SU-DHL-6 (cell line): ENCODE measurements around the gene FRMD3.

Experiments used
- H2AFZ ChIP-seq: fragments of 200-600 bp; sonication (generic); 2 replicates; pipeline ENCODE4 v1.6.1; 2014; ENCODE audit warnings: low read depth, mild to moderate bottlenecking, moderate library complexity, mixed read lengths, antibody characterized with exemption, low read length; ENCODE audit not compliant: severe bottlenecking
- H3F3A ChIP-seq: fragments of 200-600 bp; shearing (Covaris generic); 2 replicates; pipeline ENCODE4 v1.6.0; 2016; ENCODE audit warnings: antibody characterized with exemption, mild to moderate bottlenecking; ENCODE audit not compliant: insufficient read depth
- H3K27ac ChIP-seq: fragments of 200-600 bp; sonication (generic); 2 replicates; pipeline ENCODE4 v1.5.1; 2016; ENCODE audit warnings: low read depth, mild to moderate bottlenecking, low read length, moderate library complexity, mixed read lengths
- H3K27me3 ChIP-seq: fragments of 200-600 bp; sonication (generic), shearing (Covaris generic); 2 replicates; pipeline ENCODE4 v1.6.0; 2014; ENCODE audit warnings: mild to moderate bottlenecking, low read length
- H3K36me3 ChIP-seq: fragments of 200-600 bp; sonication (generic); 2 replicates; pipeline ENCODE4 v1.6.1; 2014; ENCODE audit warnings: mild to moderate bottlenecking, low read length, mixed read lengths
- H3K4me2 ChIP-seq: fragments of 300-600, 200-600 bp; shearing (Covaris generic), sonication (generic); 2 replicates; pipeline ENCODE4 v1.6.0; 2014; ENCODE audit warnings: low read length, low read depth, mild to moderate bottlenecking; ENCODE audit not compliant: poor library complexity, severe bottlenecking
- H3K4me3 ChIP-seq: fragments of 200-600 bp; sonication (generic); 2 replicates; pipeline ENCODE4 v1.5.1; 2014; ENCODE audit warnings: antibody characterized with exemption, low read length, mild to moderate bottlenecking, mixed read lengths; ENCODE audit not compliant: insufficient read depth, poor library complexity, severe bottlenecking
- H3K79me2 ChIP-seq: fragments of 200-600 bp; sonication (generic); 2 replicates; pipeline ENCODE4 v1.6.1; 2014; ENCODE audit warnings: mild to moderate bottlenecking, low read length, moderate library complexity; ENCODE audit not compliant: insufficient read depth
- H3K9ac ChIP-seq: fragments of 200-600 bp; sonication (generic); 2 replicates; pipeline ENCODE4 v1.7.0; 2014; ENCODE audit warnings: mild to moderate bottlenecking, low read length
- H3K9me2 ChIP-seq: fragments of 200-600 bp; sonication (generic); replicated peaks from 2 replicates; pipeline ENCODE4 v1.6.1; 2014; ENCODE audit warnings: low read length; ENCODE audit not compliant: insufficient read depth
- H3K9me3 ChIP-seq: fragments of 200-600 bp; sonication (generic); 2 replicates; pipeline ENCODE4 v1.6.1; 2014; ENCODE audit warnings: low read length, mixed read lengths; ENCODE audit not compliant: insufficient read depth
- H4K20me1 ChIP-seq: fragments of 200-600 bp; sonication (generic); 2 replicates; pipeline ENCODE4 v1.6.1; 2014; ENCODE audit warnings: low read depth, mild to moderate bottlenecking, antibody characterized with exemption, low read length, moderate library complexity, mixed read lengths
- EZH2phosphoT487 ChIP-seq: fragments of 200-600 bp; sonication (generic), shearing (Covaris generic); conservative IDR thresholded peaks from 2 replicates; pipeline ENCODE4 v1.6.1; 2018; ENCODE audit warnings: mild to moderate bottlenecking, antibody characterized with exemption, low read length, moderate library complexity, mixed read lengths
- TF ChIP-seq, protein P1 (sequence below): fragments of 200-600 bp; sonication (generic); IDR thresholded peaks from one replicate; pipeline ENCODE4 v1.5.1; 2017; ENCODE audit warnings: antibody characterized with exemption, mild to moderate bottlenecking, low read length, moderate library complexity; ENCODE audit not compliant: insufficient read depth, poor library complexity, severe bottlenecking

The FRMD3 gene

DNA sequence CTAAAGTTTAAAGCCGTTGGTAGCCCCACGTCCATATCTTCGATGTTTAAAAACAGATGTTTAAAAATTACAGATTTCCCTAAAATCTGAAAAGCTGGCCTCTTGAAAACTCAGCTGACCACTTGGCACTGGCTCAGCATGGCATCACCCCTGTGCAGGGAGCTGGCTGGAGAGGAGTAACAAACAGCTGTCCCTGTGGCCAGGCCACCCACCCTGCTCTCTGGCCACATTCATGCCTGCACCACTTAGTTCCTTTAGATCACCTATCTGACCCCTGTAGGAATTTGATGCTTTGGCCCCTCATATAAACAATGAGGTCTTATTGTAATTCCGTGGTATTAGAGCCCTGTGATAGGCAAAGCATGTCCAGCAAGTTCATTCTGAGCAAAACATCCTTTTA lies 107.5 kb downstream of the FRMD3 start:
- no peaks in the 10 kb centered on the region for H3K27me3 ChIP-seq
- H3K9ac ChIP-seq, result no peak overlapping the region
- no peaks in the 10 kb centered on the region for H3K36me3 ChIP-seq
- H3K9me3 ChIP-seq, result no peaks in the 10 kb centered on the region
- no peak overlapping the region for H3K4me3 ChIP-seq
- H2AFZ ChIP-seq, result no peak overlapping the region
- H3K27ac ChIP-seq, result no peak overlapping the region
- no peak for TF ChIP-seq EZH2phosphoT487
- TF ChIP-seq, protein P1, sequence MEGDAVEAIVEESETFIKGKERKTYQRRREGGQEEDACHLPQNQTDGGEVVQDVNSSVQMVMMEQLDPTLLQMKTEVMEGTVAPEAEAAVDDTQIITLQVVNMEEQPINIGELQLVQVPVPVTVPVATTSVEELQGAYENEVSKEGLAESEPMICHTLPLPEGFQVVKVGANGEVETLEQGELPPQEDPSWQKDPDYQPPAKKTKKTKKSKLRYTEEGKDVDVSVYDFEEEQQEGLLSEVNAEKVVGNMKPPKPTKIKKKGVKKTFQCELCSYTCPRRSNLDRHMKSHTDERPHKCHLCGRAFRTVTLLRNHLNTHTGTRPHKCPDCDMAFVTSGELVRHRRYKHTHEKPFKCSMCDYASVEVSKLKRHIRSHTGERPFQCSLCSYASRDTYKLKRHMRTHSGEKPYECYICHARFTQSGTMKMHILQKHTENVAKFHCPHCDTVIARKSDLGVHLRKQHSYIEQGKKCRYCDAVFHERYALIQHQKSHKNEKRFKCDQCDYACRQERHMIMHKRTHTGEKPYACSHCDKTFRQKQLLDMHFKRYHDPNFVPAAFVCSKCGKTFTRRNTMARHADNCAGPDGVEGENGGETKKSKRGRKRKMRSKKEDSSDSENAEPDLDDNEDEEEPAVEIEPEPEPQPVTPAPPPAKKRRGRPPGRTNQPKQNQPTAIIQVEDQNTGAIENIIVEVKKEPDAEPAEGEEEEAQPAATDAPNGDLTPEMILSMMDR, result no peak
- H4K20me1 ChIP-seq, result no peaks in the 10 kb centered on the region
- H3K79me2 ChIP-seq, result no peaks in the 10 kb centered on the region
- H3K9me2 ChIP-seq, result no peaks in the 10 kb centered on the region
- no peaks in the 10 kb centered on the region for H3F3A ChIP-seq
- no peak overlapping the region for H3K4me2 ChIP-seq

DNA sequence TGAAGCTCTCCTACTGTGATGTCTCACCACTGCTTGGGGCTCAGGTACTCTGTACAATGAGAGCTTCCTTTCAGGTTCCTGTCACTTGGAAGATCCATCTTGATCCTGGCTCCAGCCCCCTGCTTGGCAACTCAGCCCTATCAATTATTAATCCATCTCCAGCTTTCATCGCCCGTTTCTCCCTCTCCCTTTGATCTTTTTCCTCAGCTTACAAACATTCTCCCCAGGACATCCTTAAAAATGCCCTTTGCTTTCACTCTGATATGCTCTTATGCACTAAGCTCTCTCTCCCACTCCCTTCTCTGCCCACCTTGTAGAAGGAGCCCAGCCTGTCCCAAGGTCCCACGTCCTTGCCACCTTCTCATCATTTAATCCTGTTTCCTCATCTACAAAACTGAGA lies 109.0 kb downstream of the FRMD3 start:
- Histone ChIP-seq H3K9ac (no peak overlapping the region), H3K4me3 (no peak overlapping the region), H2AFZ (no peak overlapping the region), H3K9me3 (no peaks in the 10 kb centered on the region), H3K9me2 (no peaks in the 10 kb centered on the region), H3K27me3 (no peaks in the 10 kb centered on the region), H3K79me2 (no peaks in the 10 kb centered on the region), H3K4me2 (no peak overlapping the region), H3F3A (no peaks in the 10 kb centered on the region), H3K27ac (no peak overlapping the region), H4K20me1 (no peaks in the 10 kb centered on the region), H3K36me3 (no peaks in the 10 kb centered on the region)
- no peak for TF ChIP-seq EZH2phosphoT487
- TF ChIP-seq, protein P1, result no peak

DNA sequence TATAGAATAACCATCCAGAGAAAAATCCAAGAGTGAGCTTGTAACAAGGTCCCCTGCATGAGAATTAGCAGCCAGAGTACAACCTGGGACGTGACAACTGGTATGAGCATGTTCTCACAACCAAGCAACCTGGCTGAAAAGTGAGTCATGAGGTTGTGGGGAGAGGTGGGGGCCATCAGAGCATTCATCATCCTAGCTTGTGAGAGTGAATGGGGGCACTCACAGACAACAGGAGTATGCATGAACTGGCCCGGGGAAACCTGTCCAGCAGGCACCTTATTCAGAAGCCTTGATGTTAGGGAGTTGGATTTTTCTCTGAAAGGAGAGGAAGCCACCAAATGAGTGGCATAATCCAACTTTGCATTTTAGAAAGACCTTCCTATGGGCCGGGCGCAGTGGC lies 113.0 kb downstream of the FRMD3 start:
- H3K9me3 ChIP-seq, result no peaks in the 10 kb centered on the region
- TF ChIP-seq, protein P1, result no peak
- no peak for TF ChIP-seq EZH2phosphoT487
- no peak overlapping the region for H3K27ac ChIP-seq

DNA sequence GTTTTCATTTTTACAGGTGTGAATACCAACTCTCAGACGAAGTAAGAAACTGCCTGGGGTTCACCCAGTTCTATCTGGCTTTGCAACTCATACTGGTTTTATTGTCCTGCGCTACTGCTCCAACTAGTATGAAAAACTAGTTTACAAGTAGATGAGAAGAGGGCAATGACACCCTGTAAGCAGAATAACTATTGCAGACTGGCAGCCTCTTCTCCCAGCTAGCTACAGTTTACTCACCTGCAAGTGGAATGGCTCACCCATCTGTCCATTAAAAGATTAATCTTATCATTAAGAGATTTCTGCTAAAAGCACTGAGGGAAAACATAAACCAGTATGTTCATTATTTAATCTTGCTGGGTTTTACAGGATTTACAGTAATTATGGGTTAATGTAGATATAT lies 113.4 kb downstream of the FRMD3 start:
- Histone ChIP-seq H3K9me3 (no peaks in the 10 kb centered on the region), H3K27me3 (no peaks in the 10 kb centered on the region), H3K36me3 (no peaks in the 10 kb centered on the region), H2AFZ (no peak overlapping the region), H3K9ac (no peak overlapping the region), H3K4me3 (no peak overlapping the region), H3K4me2 (no peak overlapping the region), H3K9me2 (no peaks in the 10 kb centered on the region), H3K27ac (no peak overlapping the region), H4K20me1 (no peaks in the 10 kb centered on the region), H3F3A (no peaks in the 10 kb centered on the region), H3K79me2 (no peaks in the 10 kb centered on the region)
- TF ChIP-seq EZH2phosphoT487, result no peak
- TF ChIP-seq, protein P1, result no peak

More for the DNA sequence above, 113.0 kb downstream of the FRMD3 start:
- H3F3A ChIP-seq, result no peaks in the 10 kb centered on the region
- no peaks in the 10 kb centered on the region for H3K9me2 ChIP-seq
- H4K20me1 ChIP-seq, result no peaks in the 10 kb centered on the region
- no peak overlapping the region for H3K9ac ChIP-seq
- H3K27me3 ChIP-seq, result no peaks in the 10 kb centered on the region
- no peak overlapping the region for H2AFZ ChIP-seq
- no peak overlapping the region for H3K4me2 ChIP-seq
- H3K4me3 ChIP-seq, result no peak overlapping the region
- no peaks in the 10 kb centered on the region for H3K36me3 ChIP-seq
- H3K79me2 ChIP-seq, result no peaks in the 10 kb centered on the region
